ENCODE measurements around the gene TSC22D2. TPM values are rescaled to one million over a fixed set of nuclear protein-coding genes. Genes with fewer than 3 reads are reported as not detected.

The TSC22D2 gene
- total RNA-seq, 2 donors from 2014 or later = 22.4 to 28.3 TPM

- DNase-seq (peak; percentile 76 to 84), ATAC-seq (peak; percentile 56)
- intact Hi-C loops (cut with DNase I, micrococcal nuclease) = loop anchor here in 1 of 2 donors (5.0 to 10.0 kb wide), 2 partner anchors 85 to 172 kb away; no protein-coding TSS in a partner anchor
Observed at GRCh38 chr3:150409512-150410310, 1.6 kb downstream of the TSC22D2 start.

DNA sequence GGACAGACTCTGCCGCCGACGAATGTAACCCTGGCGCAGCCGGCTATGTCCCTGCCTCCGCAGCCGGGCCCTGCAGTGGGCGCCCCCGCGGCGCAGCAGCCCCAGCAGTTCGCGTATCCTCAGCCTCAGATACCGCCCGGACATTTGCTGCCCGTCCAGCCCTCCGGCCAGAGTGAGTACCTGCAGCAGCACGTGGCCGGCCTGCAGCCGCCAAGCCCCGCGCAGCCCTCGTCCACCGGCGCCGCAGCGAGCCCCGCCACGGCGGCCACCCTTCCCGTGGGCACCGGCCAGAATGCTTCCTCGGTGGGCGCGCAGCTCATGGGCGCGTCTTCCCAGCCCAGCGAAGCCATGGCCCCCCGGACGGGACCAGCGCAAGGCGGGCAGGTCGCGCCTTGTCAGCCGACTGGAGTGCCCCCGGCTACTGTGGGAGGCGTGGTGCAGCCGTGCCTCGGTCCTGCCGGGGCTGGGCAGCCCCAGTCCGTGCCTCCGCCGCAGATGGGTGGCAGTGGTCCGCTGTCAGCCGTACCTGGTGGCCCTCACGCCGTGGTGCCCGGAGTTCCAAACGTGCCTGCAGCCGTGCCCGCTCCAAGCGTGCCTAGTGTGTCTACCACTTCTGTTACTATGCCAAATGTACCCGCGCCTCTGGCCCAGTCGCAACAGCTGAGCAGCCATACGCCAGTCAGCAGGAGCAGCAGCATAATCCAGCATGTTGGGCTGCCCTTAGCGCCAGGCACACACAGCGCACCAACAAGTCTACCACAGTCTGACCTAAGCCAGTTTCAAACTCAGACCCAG is 2.4 kb downstream of the TSC22D2 start:
- intact Hi-C loops (cut with DNase I, micrococcal nuclease) = loop anchor here in 1 of 2 donors (5.0 to 10.0 kb wide), 2 partner anchors 84 to 173 kb away; no protein-coding TSS in a partner anchor
- peak; percentile 11 for ATAC-seq
- DNase-seq = peak; percentile 41 to 58

- ATAC-seq (no peak), DNase-seq (no peak)
- intact Hi-C loops (cut with DNase I, micrococcal nuclease) = loop anchor here in 1 of 2 donors (5.0 to 10.0 kb wide), 2 partner anchors 84 to 174 kb away; no protein-coding TSS in a partner anchor
Observed at GRCh38 chr3:150411106-150411460, 3.0 kb downstream of the TSC22D2 start.

- intact Hi-C loops (cut with DNase I, micrococcal nuclease) = loop anchor here in 1 of 2 donors (5.0 to 10.0 kb wide), 2 partner anchors 83 to 174 kb away; no protein-coding TSS in a partner anchor
- ATAC-seq (no peak), DNase-seq (no peak)
Observed at GRCh38 chr3:150411546-150411945, 3.4 kb downstream of the TSC22D2 start.

DNA sequence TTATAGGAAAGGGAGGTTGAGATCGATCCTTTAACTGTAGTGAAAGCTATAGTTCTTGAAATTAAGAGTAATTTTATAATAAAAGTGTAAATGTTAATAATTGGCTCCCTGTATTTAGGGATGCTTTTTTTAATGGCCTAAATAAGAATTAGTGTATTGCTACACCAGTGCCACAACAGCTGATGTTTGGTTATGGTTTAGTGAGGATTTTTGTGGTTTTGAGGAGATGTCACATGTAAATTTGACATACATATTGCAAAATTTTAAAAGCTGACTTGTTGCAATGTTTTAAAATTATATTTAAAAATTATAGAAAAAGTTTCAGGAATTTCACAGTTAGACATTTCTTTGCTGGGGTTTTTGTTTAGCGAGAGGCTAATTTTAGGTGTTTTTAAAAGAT is 3.9 kb downstream of the TSC22D2 start:
- intact Hi-C loops (cut with DNase I, micrococcal nuclease) = loop anchor here in 1 of 2 donors (5.0 to 10.0 kb wide), 2 partner anchors 83 to 175 kb away; no protein-coding TSS in a partner anchor
- DNase-seq (no peak), ATAC-seq (no peak)

- DNase-seq = no peak
- intact Hi-C loops (cut with DNase I, micrococcal nuclease) = loop anchor here in 1 of 2 donors (5.0 to 10.0 kb wide), 2 partner anchors 82 to 175 kb away; no protein-coding TSS in a partner anchor
- no peak for ATAC-seq
Observed at GRCh38 chr3:150412561-150413231, 4.6 kb downstream of the TSC22D2 start.

DNA sequence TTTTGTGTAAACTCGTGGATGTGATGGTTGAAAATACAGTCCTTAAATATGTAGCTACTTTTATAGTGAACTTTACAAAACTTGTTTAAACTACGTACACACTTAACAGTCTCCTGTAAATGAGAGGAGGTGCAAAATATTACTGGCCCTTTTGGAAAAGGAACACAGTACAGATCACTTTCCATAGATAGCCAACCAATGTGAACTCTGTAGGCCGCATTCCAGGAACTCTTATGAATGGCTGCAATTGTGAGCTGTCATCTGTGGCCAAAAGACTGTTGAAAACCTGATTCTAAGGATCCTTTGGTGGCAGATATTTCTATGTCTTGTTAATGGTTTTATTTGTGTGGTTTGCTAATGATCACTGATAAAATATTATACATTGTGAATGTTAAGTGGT is 6.2 kb downstream of the TSC22D2 start:
- intact Hi-C loops (cut with DNase I, micrococcal nuclease) = loop anchor here in 1 of 2 donors (5.0 to 10.0 kb wide), 2 partner anchors 81 to 177 kb away; no protein-coding TSS in a partner anchor
- no peak for ATAC-seq
- no peak for DNase-seq

- DNase-seq = no peak
- no peak for ATAC-seq
- intact Hi-C loops (cut with DNase I, micrococcal nuclease) = loop anchor here in 1 of 2 donors (5.0 to 10.0 kb wide), 2 partner anchors 80 to 178 kb away; no protein-coding TSS in a partner anchor
Observed at GRCh38 chr3:150414959-150415358, 6.9 kb downstream of the TSC22D2 start.

GRCh38 chr3:150419076-150419868 is 11.2 kb downstream of the TSC22D2 start:
- intact Hi-C loops (cut with DNase I, micrococcal nuclease) = loop anchor here in 1 of 2 donors (10.0 kb wide), 1 partner anchor 76 kb away; no protein-coding TSS in a partner anchor
- no peak for DNase-seq

DNA sequence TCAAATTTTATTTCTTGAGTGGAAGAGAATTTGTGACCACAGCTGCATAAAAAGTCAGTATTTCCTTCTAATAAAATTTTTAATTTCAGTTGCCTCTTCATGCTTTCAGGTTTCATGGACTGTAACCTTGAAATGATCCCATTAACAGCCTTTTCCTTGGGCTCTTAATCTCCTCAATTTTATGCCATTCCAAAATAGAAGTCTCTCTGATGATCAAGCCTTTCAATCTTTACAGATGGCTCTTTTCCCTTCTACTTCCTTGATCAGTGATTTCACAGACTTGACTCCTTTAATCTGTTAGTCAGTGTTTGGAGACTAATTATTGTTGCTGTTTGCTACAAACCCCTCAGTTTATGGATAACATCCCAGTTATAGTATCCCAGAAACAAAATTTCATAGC is 11.9 kb downstream of the TSC22D2 start:
- intact Hi-C loops (cut with DNase I, micrococcal nuclease) = loop anchor here in 1 of 2 donors (10.0 kb wide), 1 partner anchor 75 kb away; no protein-coding TSS in a partner anchor
- ATAC-seq = peak; percentile 42
- DNase-seq = no peak

More at GRCh38 chr3:150419076-150419868, 11.2 kb downstream of the TSC22D2 start:
- peak; percentile 50 for ATAC-seq

GRCh38 chr3:150421256-150421655 is 13.2 kb downstream of the TSC22D2 start:
- no peak for ATAC-seq
- intact Hi-C loops (cut with DNase I, micrococcal nuclease) = no loop called here
- DNase-seq = no peak

- ATAC-seq (peak; percentile 74), DNase-seq (no peak)
- intact Hi-C loops (cut with DNase I, micrococcal nuclease) = no loop called here
Observed at GRCh38 chr3:150421799-150422548, 13.9 kb downstream of the TSC22D2 start.

DNA sequence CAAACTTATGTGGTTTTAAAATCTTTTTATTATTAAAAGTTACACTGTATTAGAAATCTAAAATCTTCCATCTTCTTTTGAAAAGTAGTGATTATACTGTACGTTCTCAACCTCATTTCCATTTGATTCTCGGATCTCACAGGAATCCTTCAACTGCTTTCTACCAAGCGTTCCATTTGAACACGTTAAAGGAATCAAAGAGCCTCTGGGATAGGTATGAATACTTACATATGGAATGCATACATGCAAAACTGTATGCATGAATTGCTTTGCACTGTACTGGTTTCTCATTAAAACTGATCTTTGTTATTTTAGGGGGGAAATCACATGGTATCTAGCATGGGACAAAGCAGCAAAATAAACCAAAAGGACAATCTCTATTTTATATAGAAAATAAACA is 14.8 kb downstream of the TSC22D2 start:
- ATAC-seq = no peak
- no peak for DNase-seq
- intact Hi-C loops (cut with DNase I, micrococcal nuclease) = no loop called here

DNA sequence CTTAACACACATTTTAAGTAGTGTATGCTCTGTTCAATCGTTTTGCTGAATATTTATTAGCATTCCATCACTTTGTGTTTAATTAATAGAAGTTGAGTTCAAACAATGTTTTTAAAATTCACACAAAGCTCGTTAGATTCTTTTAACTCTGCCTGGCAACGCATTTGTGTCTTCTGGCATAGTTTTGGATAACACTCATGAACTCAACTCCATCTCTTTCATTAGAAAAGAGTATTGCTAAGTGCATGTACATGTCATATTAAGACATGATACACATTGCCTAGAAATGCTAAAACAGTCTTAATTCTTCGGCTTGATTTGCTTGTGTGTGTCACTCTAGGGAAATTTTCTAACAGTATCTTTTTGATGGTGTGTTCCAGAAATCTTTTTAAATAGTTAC is 15.7 kb downstream of the TSC22D2 start:
- ATAC-seq (no peak), DNase-seq (no peak)
- intact Hi-C loops (cut with DNase I, micrococcal nuclease) = no loop called here

DNA sequence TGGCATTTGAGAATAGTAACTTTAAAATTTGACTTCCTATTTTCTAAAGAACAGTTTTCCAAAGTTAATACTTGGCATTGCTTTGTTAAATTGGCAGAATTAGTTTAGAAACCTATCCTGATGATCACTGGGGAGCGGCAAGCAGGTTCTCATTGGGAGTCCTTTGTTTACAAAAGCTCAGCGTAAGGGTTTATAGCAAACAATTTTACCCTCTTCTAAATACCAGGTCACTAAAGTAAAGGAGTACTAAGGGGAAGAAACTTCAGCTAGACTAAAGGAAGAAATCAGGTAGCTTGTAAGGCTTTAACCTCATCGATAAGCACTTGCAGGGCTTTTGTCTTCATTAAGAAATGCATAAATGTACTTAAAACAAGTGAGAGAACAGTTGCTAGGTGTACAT is 18.2 kb downstream of the TSC22D2 start:
- ATAC-seq = no peak
- no peak for DNase-seq
- intact Hi-C loops (cut with DNase I, micrococcal nuclease) = no loop called here

- intact Hi-C loops (cut with DNase I, micrococcal nuclease) = no loop called here
- ATAC-seq = no peak
- DNase-seq = no peak
Observed at GRCh38 chr3:150428562-150428961, 20.5 kb downstream of the TSC22D2 start.
